Prostate gland (tissue), 2 donors: ENCODE data around the gene GBX2.

Source experiments
- CTCF ChIP-seq, 4 experiments: fragments of 200-600 bp in 2 of 4; fragments of 450-650 bp in 2 of 4; sonication (generic) in 2 of 4; IDR thresholded peaks; 1 replicate in 3 of 4; 2 replicates in 1 of 4; pipeline ENCODE4 v1.5.1; 2016 to 2019; ENCODE audit warnings: antibody characterized with exemption in 4 of 4, mild to moderate bottlenecking in 2 of 4, moderate library complexity in 2 of 4
- POLR2A ChIP-seq: fragments of 450-650 bp; IDR thresholded peaks from one replicate; pipeline ENCODE4 v1.6.1; 2016; ENCODE audit warnings: antibody characterized with exemption, mild to moderate bottlenecking

GRCh38 chr2:236172255-236173035, 4.3 kb upstream of the GBX2 start:
- TF ChIP-seq POLR2A = no peak
- TF ChIP-seq CTCF (IDR thresholded peaks at IDR 0.05) = no peak
